HCT116 (cell line): ENCODE results near the gene VWC2. TPM values are rescaled to one million over a fixed set of nuclear protein-coding genes. Genes with fewer than 3 reads are reported as not detected.

Experiments used
- ATAC-seq: fragments of 200-7000 bp; cut with Tn5 transposase; 2 replicates; pipeline ENCODE4 v1.9.1; 2020; ENCODE audit warnings: mild to moderate bottlenecking, moderate library complexity
- BruUV-seq: library from RNA; stranded (reverse); fragments of 400-500 nt; replicated peaks from 2 replicates; lab custom pipeline; 2021; lab: Mats Ljungman, UMichigan
- CTCF ChIA-PET: fragments of 300-600 bp; sonication (Branson Sonifier 250); formaldehyde crosslinking; loops from one replicate; lab custom pipeline; 2021; ENCODE audit warnings: antibody characterized with exemption; lab: Charles Lee
- POLR2A ChIA-PET: fragments of 300-600, 350-600 bp; sonication (Branson Sonifier 250); formaldehyde crosslinking; loops from one replicate; lab custom pipeline; 2021; ENCODE audit warnings: antibody characterized with exemption; lab: Charles Lee
- RAD21 ChIA-PET, 2 experiments: fragments of 300-600 bp; sonication (Branson Sonifier 250); formaldehyde crosslinking; loops; one replicate each; lab custom pipeline; 2023; ENCODE audit warnings: low total read pairs in 2 of 2; ENCODE audit not compliant: uncharacterized antibody in 2 of 2, unreplicated experiment in 2 of 2, low non-redundant PET in 1 of 2; lab: Charles Lee
- DNase-seq: peaks from one replicate; pipeline ENCODE4 v3.0.0-alpha.2; 2010; ENCODE audit warnings: low read depth, low spot score
- H2AFZ ChIP-seq: fragments of 200-600 bp; shearing (Covaris generic), sonication (generic); 2 replicates; pipeline ENCODE4 v1.6.1; 2017; ENCODE audit warnings: low read depth, mixed run types, mixed read lengths, antibody characterized with exemption, low read length; ENCODE audit not compliant: poor library complexity, severe bottlenecking
- H3K27ac ChIP-seq: 2 replicates; pipeline ENCODE4 v1.5.1; 2012; ENCODE audit warnings: low read depth, low read length
- H3K27me3 ChIP-seq: fragments of 200-600 bp; sonication (generic); 2 replicates; pipeline ENCODE4 v1.6.1; 2016; ENCODE audit warnings: mixed run types, low read length, mixed read lengths; ENCODE audit not compliant: insufficient read depth
- H3K36me3 ChIP-seq, 2 experiments: fragments of 200-500 bp in 1 of 2; fragments of 200-600 bp in 1 of 2; sonication (Bioruptor generic) in 1 of 2; sonication (generic) in 1 of 2; 2 replicates each; pipeline versions ENCODE4 v1.5.1 to v1.6.1; 2014 to 2016; ENCODE audit warnings: low read length in 2 of 2, inconsistent platforms in 1 of 2, mixed read lengths in 1 of 2, mixed run types in 1 of 2; ENCODE audit not compliant: insufficient read depth in 2 of 2, control insufficient read depth in 1 of 2
- H3K4me1 ChIP-seq, 2 experiments: fragments of 200-600 bp in 1 of 2; sonication (generic) in 1 of 2; 2 replicates each; pipeline versions ENCODE4 v1.5.1 to v1.6.1; 2012 to 2017; ENCODE audit warnings: low read length in 2 of 2, inconsistent platforms in 1 of 2, mild to moderate bottlenecking in 1 of 2, mixed read lengths in 1 of 2, mixed run types in 1 of 2, moderate library complexity in 1 of 2; ENCODE audit not compliant: insufficient read depth in 2 of 2, control insufficient read depth in 1 of 2
- H3K4me2 ChIP-seq: fragments of 200-600 bp; sonication (generic); 2 replicates; pipeline ENCODE4 v1.6.1; 2017; ENCODE audit warnings: mixed run types, low read length, mixed read lengths
- H3K4me3 ChIP-seq, 2 experiments: fragments of 200-600 bp in 1 of 2; sonication (generic) in 1 of 2; replicated peaks in 1 of 2; 2 replicates each; pipeline ENCODE4 v1.5.1; 2011 to 2016; ENCODE audit warnings: low read length in 2 of 2, control low read depth in 1 of 2, low read depth in 1 of 2, mild to moderate bottlenecking in 1 of 2, mixed read lengths in 1 of 2, mixed run types in 1 of 2
- H3K79me2 ChIP-seq: fragments of 200-600 bp; sonication (generic); 2 replicates; pipeline ENCODE4 v1.6.1; 2017; ENCODE audit warnings: mild to moderate bottlenecking, mixed run types, low read length, moderate library complexity, mixed read lengths; ENCODE audit not compliant: insufficient read depth
- H3K9ac ChIP-seq: fragments of 200-600 bp; sonication (generic); 2 replicates; pipeline ENCODE4 v1.6.1; 2016; ENCODE audit warnings: low read length, mixed read lengths
- H3K9me2 ChIP-seq: fragments of 200-600 bp; sonication (generic), shearing (Covaris generic); 2 replicates; pipeline ENCODE4 v1.6.1; 2017; ENCODE audit warnings: mixed run types, mild to moderate bottlenecking, moderate library complexity; ENCODE audit not compliant: insufficient read depth
- H3K9me3 ChIP-seq, 2 experiments: fragments of 200-500 bp in 1 of 2; fragments of 200-600 bp in 1 of 2; sonication (Bioruptor generic) in 1 of 2; sonication (generic) in 1 of 2; 2 replicates each; pipeline ENCODE4 v1.6.1; 2014 to 2017; ENCODE audit warnings: low read length in 2 of 2, mixed read lengths in 2 of 2, inconsistent platforms in 1 of 2, low read depth in 1 of 2, mild to moderate bottlenecking in 1 of 2, mixed run types in 1 of 2, moderate library complexity in 1 of 2; ENCODE audit not compliant: control insufficient read depth in 1 of 2, insufficient read depth in 1 of 2
- H4K20me1 ChIP-seq: fragments of 200-600 bp; sonication (generic), shearing (Covaris generic); 2 replicates; pipeline ENCODE4 v1.6.1; 2017; ENCODE audit warnings: mixed run types, mild to moderate bottlenecking, moderate library complexity; ENCODE audit not compliant: insufficient read depth
- EGR1 ChIP-seq: IDR thresholded peaks from 2 replicates; pipeline ENCODE4 v1.6.1; 2012; ENCODE audit warnings: low read depth
- ELF1 ChIP-seq: IDR thresholded peaks from 2 replicates; pipeline ENCODE4 v1.6.1; 2012; ENCODE audit warnings: low read depth, borderline replicate concordance
- EZH2 ChIP-seq: fragments of 200-600 bp; sonication (generic); IDR thresholded peaks from 2 replicates; pipeline ENCODE4 v1.6.1; 2017; ENCODE audit warnings: antibody characterized with exemption, mixed run types
- FOSL1 ChIP-seq: IDR thresholded peaks from 2 replicates; pipeline ENCODE4 v1.6.1; 2012; ENCODE audit warnings: low read depth
- POLR2A ChIP-seq: IDR thresholded peaks from 2 replicates; pipeline ENCODE4 v1.7.0; 2011; ENCODE audit warnings: borderline replicate concordance; ENCODE audit not compliant: insufficient read depth, insufficient read length; ENCODE audit errors: extremely low read depth
- POLR2AphosphoS5 ChIP-seq: IDR thresholded peaks from 2 replicates; pipeline ENCODE4 v1.6.1; 2011; ENCODE audit warnings: mild to moderate bottlenecking, low read depth, low read length, moderate library complexity
- SIN3A ChIP-seq: IDR thresholded peaks from 2 replicates; pipeline ENCODE4 v1.6.1; 2012; ENCODE audit warnings: low read depth
- SP1 ChIP-seq: IDR thresholded peaks from 2 replicates; pipeline ENCODE4 v1.6.1; 2012; ENCODE audit warnings: low read depth
- TCF7L2 ChIP-seq: IDR thresholded peaks from 2 replicates; pipeline ENCODE4 v1.7.0; 2011; ENCODE audit warnings: borderline replicate concordance, inconsistent platforms; ENCODE audit not compliant: insufficient read depth, insufficient read length; ENCODE audit errors: extremely low read depth
- YY1 ChIP-seq: IDR thresholded peaks from 2 replicates; pipeline ENCODE4 v1.6.1; 2011; ENCODE audit warnings: low read length, low read depth, moderate library complexity, mild to moderate bottlenecking; ENCODE audit not compliant: insufficient replicate concordance; ENCODE audit errors: extremely low read depth
- intact Hi-C: fragments of 100-400 bp; cut with micrococcal nuclease; formaldehyde crosslinking; loops from 2 replicates; pipeline ENCODE4 v1.10.0; 2022
- total RNA-seq: library from RNA; stranded (reverse); gene quantifications from one replicate; pipeline ENCODE4 v1.2.1, GENCODE V29; 2021; ENCODE audit not compliant: unreplicated experiment
- TF ChIP-seq, protein P1 (sequence below): IDR thresholded peaks from 2 replicates; pipeline ENCODE4 v1.6.1; 2012
- TF ChIP-seq, protein P2 (sequence below), 3 experiments: fragments of 200-600 bp in 1 of 3; sonication (generic) in 1 of 3; IDR thresholded peaks in 2 of 3; conservative IDR thresholded peaks in 1 of 3; 2 replicates each; pipeline ENCODE4 v1.5.1; 2012 to 2017; ENCODE audit warnings: low read depth in 2 of 3, low read length in 2 of 3, antibody characterized with exemption in 1 of 3, borderline replicate concordance in 1 of 3, control low read depth in 1 of 3, mild to moderate bottlenecking in 1 of 3, mixed read lengths in 1 of 3, mixed run types in 1 of 3, moderate library complexity in 1 of 3; ENCODE audit not compliant: insufficient read depth in 1 of 3
- TF ChIP-seq, protein P3 (sequence below): IDR thresholded peaks from 2 replicates; pipeline ENCODE4 v1.6.1; 2012
- TF ChIP-seq, protein P4 (sequence below): IDR thresholded peaks from 2 replicates; pipeline ENCODE4 v1.6.1; 2012; ENCODE audit warnings: low read depth

VWC2 gene
- total RNA-seq, 1 experiment from 2014 or later: not detected

DNA sequence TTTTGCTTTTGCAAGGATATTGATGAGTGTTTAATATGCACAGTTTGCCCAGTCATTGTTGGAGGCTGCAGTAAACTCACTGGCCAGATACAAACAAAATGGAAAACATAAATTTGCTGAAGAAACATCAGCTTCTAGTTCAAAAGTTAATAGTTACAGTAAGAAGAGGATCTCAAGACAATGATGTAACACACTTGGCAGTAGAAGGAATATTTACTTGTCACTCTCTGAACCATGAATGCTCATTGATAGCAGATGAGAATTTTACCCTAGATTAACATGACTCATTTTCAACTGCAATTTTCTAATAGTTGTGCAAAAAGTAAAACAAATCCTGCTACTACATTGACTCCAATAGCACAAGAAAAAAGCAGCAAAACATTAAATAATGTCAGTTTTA is 47.7 kb downstream of the VWC2 start:
- intact Hi-C loops: no loop called here
- H3K27me3 ChIP-seq: no peaks in the 10 kb centered on the region
- H3K79me2 ChIP-seq: no peaks in the 10 kb centered on the region
- no peak overlapping the region for H2AFZ ChIP-seq
- no peaks in the 10 kb centered on the region for H4K20me1 ChIP-seq
- no TSS peak for BruUV-seq
- no peak overlapping the region for H3K4me2 ChIP-seq
- CTCF ChIA-PET: no interaction called here
- H3K36me3 ChIP-seq: no peaks in the 10 kb centered on the region
- no peak overlapping the region for H3K9ac ChIP-seq
- no peak overlapping the region for H3K4me3 ChIP-seq
- RAD21 ChIA-PET: no interaction called here
- H3K4me1 ChIP-seq: no peaks in the 10 kb centered on the region
- no peak for ATAC-seq
- no peak overlapping the region for H3K27ac ChIP-seq
- H3K9me2 ChIP-seq: no peaks in the 10 kb centered on the region
- H3K9me3 ChIP-seq: peaks cover 0 to 3% of the 10 kb centered on the region in 2 experiments; a peak in 1 of 4 replicates
- TF ChIP-seq YY1 (no peak), SIN3A (no peak), ELF1 (no peak), EZH2 (no peak), POLR2AphosphoS5 (no peak), FOSL1 (no peak), EGR1 (no peak), POLR2A (no peak), TCF7L2 (no peak), SP1 (no peak)
- TF ChIP-seq, protein P1, sequence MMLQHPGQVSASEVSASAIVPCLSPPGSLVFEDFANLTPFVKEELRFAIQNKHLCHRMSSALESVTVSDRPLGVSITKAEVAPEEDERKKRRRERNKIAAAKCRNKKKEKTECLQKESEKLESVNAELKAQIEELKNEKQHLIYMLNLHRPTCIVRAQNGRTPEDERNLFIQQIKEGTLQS: no peak
- TF ChIP-seq, protein P2, sequence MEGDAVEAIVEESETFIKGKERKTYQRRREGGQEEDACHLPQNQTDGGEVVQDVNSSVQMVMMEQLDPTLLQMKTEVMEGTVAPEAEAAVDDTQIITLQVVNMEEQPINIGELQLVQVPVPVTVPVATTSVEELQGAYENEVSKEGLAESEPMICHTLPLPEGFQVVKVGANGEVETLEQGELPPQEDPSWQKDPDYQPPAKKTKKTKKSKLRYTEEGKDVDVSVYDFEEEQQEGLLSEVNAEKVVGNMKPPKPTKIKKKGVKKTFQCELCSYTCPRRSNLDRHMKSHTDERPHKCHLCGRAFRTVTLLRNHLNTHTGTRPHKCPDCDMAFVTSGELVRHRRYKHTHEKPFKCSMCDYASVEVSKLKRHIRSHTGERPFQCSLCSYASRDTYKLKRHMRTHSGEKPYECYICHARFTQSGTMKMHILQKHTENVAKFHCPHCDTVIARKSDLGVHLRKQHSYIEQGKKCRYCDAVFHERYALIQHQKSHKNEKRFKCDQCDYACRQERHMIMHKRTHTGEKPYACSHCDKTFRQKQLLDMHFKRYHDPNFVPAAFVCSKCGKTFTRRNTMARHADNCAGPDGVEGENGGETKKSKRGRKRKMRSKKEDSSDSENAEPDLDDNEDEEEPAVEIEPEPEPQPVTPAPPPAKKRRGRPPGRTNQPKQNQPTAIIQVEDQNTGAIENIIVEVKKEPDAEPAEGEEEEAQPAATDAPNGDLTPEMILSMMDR (IDR thresholded peaks at IDR 0.05 in 2 of 3, conservative IDR thresholded peaks at IDR 0.05 in 1 of 3; ENCODE audit: borderline replicate concordance in 1 of 3, insufficient read depth in 1 of 3, low read depth in 2 of 3, low read length in 2 of 3): no peak
- TF ChIP-seq, protein P3, sequence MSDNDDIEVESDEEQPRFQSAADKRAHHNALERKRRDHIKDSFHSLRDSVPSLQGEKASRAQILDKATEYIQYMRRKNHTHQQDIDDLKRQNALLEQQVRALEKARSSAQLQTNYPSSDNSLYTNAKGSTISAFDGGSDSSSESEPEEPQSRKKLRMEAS: no peak
- TF ChIP-seq, protein P4, sequence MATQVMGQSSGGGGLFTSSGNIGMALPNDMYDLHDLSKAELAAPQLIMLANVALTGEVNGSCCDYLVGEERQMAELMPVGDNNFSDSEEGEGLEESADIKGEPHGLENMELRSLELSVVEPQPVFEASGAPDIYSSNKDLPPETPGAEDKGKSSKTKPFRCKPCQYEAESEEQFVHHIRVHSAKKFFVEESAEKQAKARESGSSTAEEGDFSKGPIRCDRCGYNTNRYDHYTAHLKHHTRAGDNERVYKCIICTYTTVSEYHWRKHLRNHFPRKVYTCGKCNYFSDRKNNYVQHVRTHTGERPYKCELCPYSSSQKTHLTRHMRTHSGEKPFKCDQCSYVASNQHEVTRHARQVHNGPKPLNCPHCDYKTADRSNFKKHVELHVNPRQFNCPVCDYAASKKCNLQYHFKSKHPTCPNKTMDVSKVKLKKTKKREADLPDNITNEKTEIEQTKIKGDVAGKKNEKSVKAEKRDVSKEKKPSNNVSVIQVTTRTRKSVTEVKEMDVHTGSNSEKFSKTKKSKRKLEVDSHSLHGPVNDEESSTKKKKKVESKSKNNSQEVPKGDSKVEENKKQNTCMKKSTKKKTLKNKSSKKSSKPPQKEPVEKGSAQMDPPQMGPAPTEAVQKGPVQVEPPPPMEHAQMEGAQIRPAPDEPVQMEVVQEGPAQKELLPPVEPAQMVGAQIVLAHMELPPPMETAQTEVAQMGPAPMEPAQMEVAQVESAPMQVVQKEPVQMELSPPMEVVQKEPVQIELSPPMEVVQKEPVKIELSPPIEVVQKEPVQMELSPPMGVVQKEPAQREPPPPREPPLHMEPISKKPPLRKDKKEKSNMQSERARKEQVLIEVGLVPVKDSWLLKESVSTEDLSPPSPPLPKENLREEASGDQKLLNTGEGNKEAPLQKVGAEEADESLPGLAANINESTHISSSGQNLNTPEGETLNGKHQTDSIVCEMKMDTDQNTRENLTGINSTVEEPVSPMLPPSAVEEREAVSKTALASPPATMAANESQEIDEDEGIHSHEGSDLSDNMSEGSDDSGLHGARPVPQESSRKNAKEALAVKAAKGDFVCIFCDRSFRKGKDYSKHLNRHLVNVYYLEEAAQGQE: no peak
- POLR2A ChIA-PET: no interaction called here
- no peak for DNase-seq
